ENCODE measurements around the gene IGSF9B. TPM values are rescaled to one million over a fixed set of nuclear protein-coding genes. Genes with fewer than 3 reads are reported as not detected.

IGSF9B gene
- polyA plus RNA-seq, 12 donors: 10.0 to 24.4 (median 13.5) TPM; not detected in 1

- DNase-seq: no peak
Observed at GRCh38 chr11:133901999-133902398, 54.8 kb downstream of the IGSF9B start.

GRCh38 chr11:133901316-133901715 is 55.5 kb downstream of the IGSF9B start:
- no peak for DNase-seq

GRCh38 chr11:133900176-133901105 is 56.3 kb downstream of the IGSF9B start:
- DNase-seq: no peak

GRCh38 chr11:133898770-133899115 is 58.0 kb downstream of the IGSF9B start:
- no peak for DNase-seq

DNA sequence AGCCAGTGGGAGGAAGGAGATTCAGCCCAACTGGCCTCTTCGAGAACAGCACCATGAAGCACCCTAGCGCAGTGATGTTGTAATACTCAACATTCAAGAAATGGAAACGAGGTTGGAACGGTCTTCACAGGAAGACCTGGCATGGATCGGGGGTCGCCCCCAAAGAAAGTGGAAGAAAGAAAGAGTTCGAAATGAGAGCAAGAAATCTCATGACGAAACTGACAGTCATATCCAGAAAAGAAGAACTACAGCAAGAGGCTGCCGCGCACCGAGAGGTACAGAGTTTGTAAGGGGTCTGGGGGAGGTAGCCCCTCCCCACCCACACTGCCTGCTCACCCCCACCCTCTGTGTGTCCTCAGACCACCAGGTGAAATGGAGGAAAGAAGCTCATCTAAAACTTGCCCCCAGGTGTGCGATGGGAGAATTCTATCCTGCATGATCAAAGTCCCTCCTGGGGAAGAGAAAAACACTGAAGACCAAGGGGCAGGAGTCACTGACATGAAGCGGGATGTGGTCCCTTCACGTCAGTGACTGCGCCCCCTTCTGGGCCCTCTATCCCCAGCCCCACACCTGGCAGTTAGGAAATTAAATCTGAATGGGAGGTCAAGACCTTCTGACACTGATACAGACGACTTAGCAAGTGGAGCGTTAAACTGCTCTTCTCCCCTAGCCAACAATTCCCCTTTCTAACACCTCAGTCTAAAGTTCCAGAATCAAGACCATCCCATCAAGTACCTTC is 58.6 kb downstream of the IGSF9B start:
- DNase-seq: no peak

DNA sequence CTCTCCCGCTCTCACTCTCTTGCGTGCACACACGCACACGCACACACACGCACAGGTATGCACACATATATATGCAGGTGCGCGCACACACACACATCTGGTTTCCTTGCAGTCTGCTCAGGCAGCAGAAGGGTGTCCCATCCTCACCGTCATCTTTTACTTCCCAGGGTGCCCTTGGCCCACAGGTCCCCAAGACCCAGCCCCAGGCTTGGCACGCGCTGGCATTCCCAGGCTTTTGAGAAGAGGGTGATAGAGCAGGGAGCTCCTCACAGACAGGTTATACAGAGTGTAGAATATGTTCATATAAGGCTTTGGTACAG is 59.5 kb downstream of the IGSF9B start:
- DNase-seq: no peak

GRCh38 chr11:133896642-133897330 is 60.0 kb downstream of the IGSF9B start:
- no peak for DNase-seq

DNA sequence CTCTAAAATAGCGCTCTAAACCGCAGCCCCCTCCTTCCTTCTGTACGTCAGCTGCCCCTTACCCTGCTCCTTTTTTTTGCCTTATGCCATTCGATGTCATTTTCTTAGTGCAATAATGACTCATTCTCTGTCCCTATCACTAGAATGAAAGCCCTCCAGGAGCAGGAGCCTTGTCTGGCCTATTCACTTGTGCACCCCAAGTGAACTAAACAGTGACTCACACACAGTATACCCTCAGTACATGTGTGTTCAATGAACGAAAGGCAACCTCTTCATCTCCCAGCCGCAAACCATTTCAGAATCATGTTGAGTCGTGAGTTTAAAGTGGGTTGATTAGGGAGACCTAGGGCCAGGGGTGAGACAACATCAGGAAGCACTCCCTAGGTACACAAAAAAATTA is 60.7 kb downstream of the IGSF9B start:
- no peak for DNase-seq

DNA sequence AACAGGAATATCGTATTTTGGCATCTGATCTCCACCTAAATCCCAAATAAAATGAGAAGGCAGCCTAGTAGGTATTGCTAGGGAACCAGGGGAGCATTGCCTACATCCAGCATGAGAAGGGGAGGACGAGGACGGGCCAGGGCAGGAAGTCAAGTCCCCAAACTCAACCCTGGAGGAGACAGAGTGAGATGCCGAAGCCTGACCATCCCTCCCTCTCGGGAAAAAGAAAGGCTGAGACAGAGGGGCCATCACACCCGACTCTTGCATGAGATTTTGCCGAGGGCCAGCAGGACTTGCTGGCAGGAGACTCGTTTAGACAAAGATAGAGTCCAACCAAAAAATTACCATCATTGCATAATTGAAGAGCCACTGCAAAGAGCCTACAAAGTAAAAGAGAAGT is 61.2 kb downstream of the IGSF9B start:
- DNase-seq: no peak

GRCh38 chr11:133895061-133895479 is 61.7 kb downstream of the IGSF9B start:
- no peak for DNase-seq

DNA sequence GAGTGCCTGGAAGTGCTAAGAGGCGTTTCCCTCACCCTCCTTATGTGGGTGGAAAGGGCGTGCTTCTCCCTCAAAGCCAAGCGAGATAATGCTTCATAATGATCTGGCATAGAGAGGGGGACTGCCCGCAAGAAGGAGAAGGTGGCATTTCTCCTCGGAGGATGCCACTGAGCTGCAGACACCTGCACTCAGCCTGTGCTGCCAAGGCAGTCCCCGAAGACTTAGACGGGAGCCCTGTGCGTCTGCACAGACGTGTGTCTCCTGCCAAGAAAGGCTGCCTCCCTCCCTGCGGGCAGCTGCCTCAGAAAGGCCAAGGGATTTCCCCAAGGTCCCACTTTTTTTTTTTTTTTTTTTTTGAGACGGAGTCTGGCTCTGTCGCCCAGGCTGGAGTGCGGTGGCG is 63.4 kb downstream of the IGSF9B start:
- DNase-seq: no peak

DNA sequence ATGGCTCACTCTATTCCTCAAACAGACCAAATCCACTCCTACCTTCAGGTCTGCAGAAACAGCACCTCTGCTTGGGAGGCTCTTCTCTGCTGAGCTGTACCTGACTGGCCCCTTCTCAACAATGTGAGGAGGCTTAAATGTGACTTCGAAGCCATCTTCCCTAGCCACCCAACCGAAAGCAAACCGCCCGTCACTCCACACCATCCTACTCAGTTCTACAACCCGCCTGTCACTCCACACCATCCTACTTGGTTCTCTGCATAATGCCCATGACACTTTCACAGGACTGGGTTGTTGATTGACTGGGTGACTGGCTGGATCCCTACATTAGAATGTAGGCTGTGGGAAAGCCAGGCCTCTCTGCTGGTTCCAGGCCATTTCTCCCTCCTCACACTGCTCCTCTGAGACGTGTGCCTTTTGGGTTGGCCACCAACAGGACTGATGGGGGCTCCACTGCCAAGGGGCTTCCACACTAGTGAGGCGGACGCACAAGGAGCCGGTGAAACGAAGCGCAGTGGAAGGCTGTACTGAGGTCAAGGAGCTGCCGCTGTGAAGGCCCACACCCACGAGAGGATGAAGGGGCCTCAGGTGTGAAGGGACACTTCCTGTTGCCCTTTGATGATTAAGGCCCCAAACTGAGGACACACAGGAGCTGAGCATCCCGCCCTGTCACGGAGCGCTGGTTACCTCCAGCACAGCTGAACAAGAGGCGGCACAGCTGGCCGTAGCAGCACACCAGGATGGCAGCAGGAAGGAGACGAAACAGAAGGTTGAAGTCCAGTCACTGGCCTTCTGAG is 64.0 kb downstream of the IGSF9B start:
- no peak for DNase-seq

- no peak for DNase-seq
Observed at GRCh38 chr11:133892126-133892525, 64.6 kb downstream of the IGSF9B start.

GRCh38 chr11:133889893-133890292 is 66.9 kb downstream of the IGSF9B start:
- DNase-seq: no peak

GRCh38 chr11:133889188-133889587 is 67.6 kb downstream of the IGSF9B start:
- DNase-seq: no peak

DNA sequence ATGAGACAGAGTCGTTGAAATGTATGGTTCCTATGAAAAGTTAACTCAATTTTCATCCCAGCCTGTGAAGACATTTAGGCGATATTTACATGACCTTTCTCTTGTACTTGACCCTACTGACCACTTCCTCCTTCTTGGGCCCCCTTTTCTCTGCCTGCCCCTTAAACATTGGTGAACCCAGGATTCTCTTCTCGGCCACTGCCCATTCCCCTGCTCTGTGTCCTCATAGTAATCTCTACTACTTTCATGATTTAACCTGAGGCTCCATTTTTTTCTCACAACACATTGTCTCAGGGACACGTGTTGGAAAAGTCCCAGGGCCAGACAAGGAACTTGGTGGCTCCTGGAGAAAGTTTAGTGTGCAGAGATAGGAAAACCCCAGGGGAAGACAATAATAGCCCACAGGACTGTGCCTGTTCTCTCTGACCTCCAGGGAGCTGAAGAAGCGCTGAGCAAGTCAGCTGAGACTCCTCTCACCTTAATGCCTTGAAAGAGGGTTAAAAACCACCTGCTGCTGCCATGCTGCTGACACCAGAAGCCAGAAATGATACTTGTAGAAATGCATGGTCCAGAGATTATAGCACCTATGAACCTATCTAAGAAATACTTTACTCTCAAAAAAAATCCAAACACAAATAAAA is 69.0 kb downstream of the IGSF9B start:
- no peak for DNase-seq

- no peak for DNase-seq
Observed at GRCh38 chr11:133886029-133886428, 70.7 kb downstream of the IGSF9B start.

- DNase-seq: no peak
Observed at GRCh38 chr11:133872160-133872559, 84.6 kb downstream of the IGSF9B start.

DNA sequence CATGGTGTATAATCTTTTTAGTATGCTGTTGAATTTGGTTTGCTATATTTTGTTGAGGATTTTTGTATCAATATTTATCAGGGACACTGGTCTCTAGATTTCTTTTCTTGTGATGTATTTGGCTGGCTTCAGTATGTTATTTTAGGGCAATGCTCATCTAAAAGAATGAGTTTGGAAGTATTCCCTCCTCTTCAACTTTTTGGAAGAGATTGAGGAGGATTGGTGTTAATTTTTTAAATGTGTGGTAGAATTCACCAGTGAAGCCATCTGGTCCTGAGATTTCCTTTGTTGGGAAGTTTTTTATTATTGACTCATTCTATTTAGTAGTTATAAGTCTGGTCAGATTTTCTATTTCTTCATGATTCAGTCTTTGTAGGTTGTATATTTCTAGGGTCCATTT is 89.3 kb downstream of the IGSF9B start:
- DNase-seq: no peak

DNA sequence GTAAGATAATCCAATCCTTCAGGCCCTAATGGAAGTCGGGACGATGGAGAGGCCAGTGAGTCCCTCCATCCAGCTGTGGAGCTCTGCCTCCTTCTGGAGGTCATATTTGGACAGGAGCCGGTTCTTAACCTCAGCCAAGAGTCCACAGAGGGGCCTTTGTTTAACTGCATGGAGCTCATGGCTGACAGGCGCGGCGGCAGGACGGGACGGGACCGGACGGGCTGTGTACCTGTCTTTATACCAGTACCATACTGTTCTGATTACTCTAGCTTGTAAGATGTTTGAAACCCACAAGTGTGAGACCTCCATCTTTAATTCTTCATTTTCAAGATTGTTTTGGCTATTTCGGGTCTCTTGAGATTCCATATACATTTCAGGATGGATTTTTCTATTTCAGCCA is 91.3 kb downstream of the IGSF9B start:
- DNase-seq: no peak

DNA sequence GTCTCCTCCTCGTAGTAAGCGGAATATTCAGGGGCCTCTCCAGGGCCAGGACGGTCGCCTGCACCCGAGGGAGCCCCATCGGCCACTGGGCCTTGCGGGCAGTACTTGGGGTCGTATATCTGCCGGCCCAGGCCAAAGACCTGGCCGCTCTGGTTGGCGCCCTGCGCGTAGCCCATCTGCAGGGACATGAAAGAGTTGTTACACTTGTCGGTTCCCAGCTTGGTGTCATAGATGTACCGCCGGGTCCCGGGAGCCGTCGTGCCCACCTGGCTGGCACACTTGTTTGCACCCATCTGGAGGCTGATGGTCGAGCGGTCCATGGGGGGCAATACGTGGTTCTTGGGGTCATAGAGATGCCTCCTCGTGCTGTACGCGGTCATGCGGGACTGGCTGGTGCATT is 92.0 kb downstream of the IGSF9B start:
- no peak for DNase-seq

Measured in muscle of arm (tissue), 12 donors.